CD4-positive, alpha-beta T cell (primary cell): ENCODE data around the gene ROBO2. TPM values are rescaled to one million over a fixed set of nuclear protein-coding genes. Genes with fewer than 3 reads are reported as not detected.

Experiments used
- ATAC-seq: fragments of 200-7000 bp; cut with Tn5 transposase; one replicate; pipeline ENCODE4 v1.10.0; 2022; ENCODE audit warnings: mild to moderate bottlenecking; ENCODE audit not compliant: poor library complexity
- CTCF ChIA-PET: fragments of 350-600 bp; sonication (Branson Sonifier 250); formaldehyde crosslinking; loops from one replicate; lab custom pipeline; 2021; ENCODE audit warnings: antibody characterized with exemption, inconsistent platforms; lab: Charles Lee
- POLR2A ChIA-PET: fragments of 350-600 bp; sonication (Branson Sonifier 250); formaldehyde crosslinking; loops from one replicate; lab custom pipeline; 2021; ENCODE audit warnings: antibody characterized with exemption, inconsistent platforms; lab: Charles Lee
- DNase-seq, 14 experiments: peaks; one replicate each; pipeline ENCODE4 v3.0.0-alpha.2; 2013 to 2020; ENCODE audit warnings: mixed read lengths in 2 of 14
- H3K27ac ChIP-seq, 2 donors: one replicate each; pipeline versions ENCODE4 v1.5.1 to v1.7.0; 2013; ENCODE audit warnings: low read length in 2 of 2, low read depth in 1 of 2, mild to moderate bottlenecking in 1 of 2
- H3K27me3 ChIP-seq, 2 experiments: 1 replicate in 1 of 2; 2 replicates in 1 of 2; pipeline versions ENCODE4 v1.6.1 to v1.7.0; 2013; ENCODE audit warnings: low read length in 2 of 2, control low read depth in 1 of 2, mild to moderate bottlenecking in 1 of 2, moderate library complexity in 1 of 2; ENCODE audit not compliant: insufficient read depth in 2 of 2, control insufficient read depth in 1 of 2
- H3K36me3 ChIP-seq: one replicate; pipeline ENCODE4 v1.6.1; 2013; ENCODE audit warnings: low read length, control low read depth; ENCODE audit not compliant: insufficient read depth
- H3K4me1 ChIP-seq: one replicate; pipeline ENCODE4 v1.6.1; 2013; ENCODE audit warnings: low read length, control low read depth; ENCODE audit not compliant: insufficient read depth
- H3K4me3 ChIP-seq: one replicate; pipeline ENCODE4 v1.5.1; 2013; ENCODE audit warnings: mild to moderate bottlenecking, low read length, moderate library complexity
- H3K9me3 ChIP-seq, 2 experiments: 1 replicate in 1 of 2; 2 replicates in 1 of 2; pipeline versions ENCODE4 v1.6.1 to v1.7.0; 2013; ENCODE audit warnings: low read length in 2 of 2, mild to moderate bottlenecking in 2 of 2, control low read depth in 1 of 2, moderate library complexity in 1 of 2; ENCODE audit not compliant: control insufficient read depth in 1 of 2, insufficient read depth in 1 of 2
- H3K27ac Mint-ChIP-seq: one replicate; pipeline ENCODE4 v1.8.0; 2020; ENCODE audit warnings: mixed read lengths
- H3K27me3 Mint-ChIP-seq: one replicate; pipeline ENCODE4 v1.8.0; 2021; ENCODE audit warnings: mixed read lengths
- H3K36me3 Mint-ChIP-seq: one replicate; pipeline ENCODE4 v1.8.0; 2021; ENCODE audit warnings: low read depth, mixed read lengths
- H3K4me1 Mint-ChIP-seq: one replicate; pipeline ENCODE4 v1.8.0; 2021; ENCODE audit warnings: low read depth, mixed read lengths
- H3K4me3 Mint-ChIP-seq: one replicate; pipeline ENCODE4 v1.8.0; 2020; ENCODE audit warnings: mild to moderate bottlenecking, mixed read lengths
- H3K9me3 Mint-ChIP-seq: one replicate; pipeline ENCODE4 v1.8.0; 2020; ENCODE audit warnings: mixed read lengths
- CTCF ChIP-seq: fragments of 200-600 bp; IDR thresholded peaks from one replicate; pipeline ENCODE4 v1.8.0; 2022; ENCODE audit warnings: antibody characterized with exemption, mild to moderate bottlenecking
- intact Hi-C, 2 experiments: fragments of 100-400 bp; cut with DNase I in 1 of 2; cut with micrococcal nuclease in 1 of 2; formaldehyde crosslinking; loops; one replicate each; pipeline versions ENCODE4 v1.15.1 to v1.9.0; 2023 to 2025; cut with DNase I, micrococcal nuclease
- total RNA-seq, 174 experiments: library from RNA in 2 of 174; stranded (reverse) in 2 of 174; gene quantifications; one replicate each; pipeline ENCODE4 v1.2.3 and lab custom pipeline; 2021 to 2026

ROBO2 gene
- total RNA-seq, 2 experiments from 2014 or later: not detected

GRCh38 chr3:77059354-77059753 lies 19.5 kb downstream of the ROBO2 start:
- Mint-ChIP-seq H3K36me3 (no peaks in the 10 kb centered on the region), H3K4me1 (no peaks in the 10 kb centered on the region), H3K9me3 (peaks cover 15% of the 10 kb centered on the region), H3K27me3 (no peaks in the 10 kb centered on the region), H3K4me3 (no peak overlapping the region), H3K27ac (no peak overlapping the region)
- no peak for TF ChIP-seq CTCF
- Histone ChIP-seq H3K36me3 (no peaks in the 10 kb centered on the region), H3K4me1 (no peaks in the 10 kb centered on the region), H3K27me3 (no peaks in the 10 kb centered on the region), H3K4me3 (no peak overlapping the region), H3K9me3 (peaks cover 0 to 10% of the 10 kb centered on the region in 2 experiments), H3K27ac (no peak overlapping the region)
- DNase-seq (no peak), ATAC-seq (no peak)
- CTCF ChIA-PET: no interaction called here
- intact Hi-C loops: no loop called here
- POLR2A ChIA-PET: no interaction called here

- no peak for TF ChIP-seq CTCF
- Mint-ChIP-seq H3K36me3 (no peaks in the 10 kb centered on the region), H3K9me3 (peaks cover 13% of the 10 kb centered on the region), H3K27me3 (no peaks in the 10 kb centered on the region), H3K4me1 (no peaks in the 10 kb centered on the region), H3K27ac (no peak overlapping the region), H3K4me3 (no peak overlapping the region)
- H3K27me3 ChIP-seq: no peaks in the 10 kb centered on the region
- peaks cover 0 to 10% of the 10 kb centered on the region in 2 experiments for H3K9me3 ChIP-seq
- no peak for DNase-seq
- no peak for ATAC-seq
- no peak overlapping the region for H3K4me3 ChIP-seq
- ChIA-PET CTCF (no interaction called here), POLR2A (no interaction called here)
- H3K36me3 ChIP-seq: no peaks in the 10 kb centered on the region
- intact Hi-C loops: no loop called here
- no peak overlapping the region for H3K27ac ChIP-seq
- no peaks in the 10 kb centered on the region for H3K4me1 ChIP-seq
These were observed 23.5 kb downstream of the ROBO2 start for GRCh38 chr3:77063423-77063822.

- ATAC-seq: no peak
- H3K27ac ChIP-seq: no peak overlapping the region
- no peak for TF ChIP-seq CTCF
- Mint-ChIP-seq H3K36me3 (no peaks in the 10 kb centered on the region), H3K4me1 (no peaks in the 10 kb centered on the region), H3K27me3 (no peaks in the 10 kb centered on the region), H3K4me3 (no peak overlapping the region), H3K9me3 (peaks cover 8% of the 10 kb centered on the region), H3K27ac (no peak overlapping the region)
- H3K9me3 ChIP-seq: peaks cover 0 to 10% of the 10 kb centered on the region in 2 experiments
- DNase-seq: no peak
- H3K4me1 ChIP-seq: no peaks in the 10 kb centered on the region
- CTCF ChIA-PET: no interaction called here
- intact Hi-C loops: no loop called here
- POLR2A ChIA-PET: no interaction called here
- H3K4me3 ChIP-seq: no peak overlapping the region
- no peaks in the 10 kb centered on the region for H3K27me3 ChIP-seq
- H3K36me3 ChIP-seq: no peaks in the 10 kb centered on the region
These were observed 25.9 kb downstream of the ROBO2 start for GRCh38 chr3:77065750-77066149.
